DMS53 treated with DMSO at 0.1 percent for 48 hours (cell line): Measurements from ENCODE around the gene NUP107.

Source experiments
- DNase-seq: peaks from one replicate; lab custom pipeline; 2025; ENCODE audit not compliant: unreplicated experiment; lab: John Stamatoyannopoulos, UW

Gene NUP107

DNA sequence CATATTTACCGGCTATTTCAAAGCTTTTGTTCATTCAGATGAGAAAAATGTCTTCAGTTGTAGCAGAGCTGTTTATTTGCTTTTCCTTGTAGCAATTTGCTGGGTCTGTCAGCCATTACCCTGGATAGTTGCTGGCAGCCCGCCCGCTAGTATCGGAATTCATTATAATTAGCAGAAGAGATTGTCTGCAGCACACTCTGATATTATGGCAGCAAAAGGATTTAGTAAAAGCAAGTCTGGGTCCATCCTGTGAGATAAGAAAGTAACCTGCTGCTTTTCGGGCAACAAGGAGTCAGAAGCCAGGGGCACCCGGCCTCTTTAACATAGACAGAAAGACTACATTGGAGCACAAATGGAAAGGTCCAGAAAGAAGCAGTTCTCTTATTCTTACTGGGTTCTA is 53.1 kb downstream of the NUP107 start:
- no peak for DNase-seq

DNA sequence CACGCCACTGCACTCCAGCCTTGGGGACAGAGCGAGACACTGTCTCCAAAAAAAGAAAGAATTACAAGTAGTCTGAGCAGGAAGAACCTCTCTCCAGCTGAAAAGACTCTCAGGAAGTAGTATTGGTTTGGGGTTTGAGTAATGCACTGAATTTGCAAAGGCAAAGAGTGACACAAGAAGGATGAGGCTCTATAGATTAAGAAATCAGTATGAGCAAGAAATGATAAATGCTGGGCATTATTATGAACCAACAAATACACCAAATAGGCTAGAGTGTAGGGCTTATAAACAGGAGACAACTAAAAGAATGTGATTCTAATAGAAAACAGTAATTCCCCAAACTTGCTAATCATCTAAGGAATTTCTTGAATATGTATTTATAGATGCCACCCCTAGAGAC is 56.6 kb downstream of the NUP107 start:
- DNase-seq = no peak

DNA sequence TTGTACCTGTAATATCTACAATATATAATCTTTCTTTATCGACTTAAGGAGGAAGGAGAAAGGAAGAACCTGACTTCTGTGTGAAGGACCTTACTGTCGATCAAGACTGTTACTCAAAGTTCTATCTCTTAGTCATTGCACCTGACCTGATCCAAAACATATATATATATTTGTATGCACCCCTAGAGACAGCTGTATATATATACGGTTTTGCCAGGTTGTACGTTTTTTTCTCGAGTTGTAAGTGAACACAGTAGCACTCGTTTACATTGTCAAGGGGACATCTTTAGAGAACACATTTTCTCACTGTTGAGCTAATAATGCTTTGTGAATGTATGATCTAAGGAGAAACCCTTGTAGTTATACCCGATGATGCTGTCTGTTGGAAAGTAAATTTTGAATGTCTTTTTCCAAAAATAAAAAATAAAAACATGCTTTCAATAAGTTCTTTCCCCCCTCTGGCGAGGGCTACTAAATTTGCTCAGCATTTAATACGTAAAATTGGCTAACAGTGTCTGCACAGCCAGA is 58.7 kb downstream of the NUP107 start:
- peak; percentile 35 for DNase-seq

DNA sequence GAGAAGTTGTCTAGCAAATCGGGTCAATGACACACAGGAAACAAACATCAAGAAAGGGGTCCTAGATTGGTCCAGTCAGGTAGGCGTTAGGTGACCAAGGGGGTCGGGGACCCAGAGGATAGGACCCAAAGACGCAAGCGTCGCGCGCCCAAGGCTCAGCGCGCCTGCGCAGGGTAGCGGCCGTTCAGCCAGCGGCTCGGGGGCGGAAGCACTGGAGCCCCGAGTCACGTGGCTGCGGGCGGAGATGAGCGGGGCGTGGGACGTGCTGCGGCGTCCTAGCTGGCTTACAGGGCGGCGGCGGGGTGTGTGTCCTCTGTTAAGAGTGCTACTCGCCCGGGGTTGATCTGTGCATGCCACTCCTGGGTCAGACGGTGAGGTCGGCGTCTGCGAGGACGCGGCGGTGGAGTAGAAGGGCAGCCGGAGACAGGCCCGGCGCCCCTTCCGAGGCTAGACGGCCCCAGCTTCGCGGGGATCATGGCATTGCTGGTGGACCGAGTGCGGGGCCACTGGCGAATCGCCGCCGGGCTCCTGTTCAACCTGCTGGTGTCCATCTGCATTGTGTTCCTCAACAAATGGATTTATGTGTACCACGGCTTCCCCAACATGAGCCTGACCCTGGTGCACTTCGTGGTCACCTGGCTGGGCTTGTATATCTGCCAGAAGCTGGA is 59.3 kb downstream of the NUP107 start, which contains the start of gene SLC35E3:
SLC35E3 (plus strand) TSS at position 273 of the 668 bp plus-strand sequence; CDS start at position 475, 202 bp downstream.
- DNase-seq = peak; percentile 96

DNA sequence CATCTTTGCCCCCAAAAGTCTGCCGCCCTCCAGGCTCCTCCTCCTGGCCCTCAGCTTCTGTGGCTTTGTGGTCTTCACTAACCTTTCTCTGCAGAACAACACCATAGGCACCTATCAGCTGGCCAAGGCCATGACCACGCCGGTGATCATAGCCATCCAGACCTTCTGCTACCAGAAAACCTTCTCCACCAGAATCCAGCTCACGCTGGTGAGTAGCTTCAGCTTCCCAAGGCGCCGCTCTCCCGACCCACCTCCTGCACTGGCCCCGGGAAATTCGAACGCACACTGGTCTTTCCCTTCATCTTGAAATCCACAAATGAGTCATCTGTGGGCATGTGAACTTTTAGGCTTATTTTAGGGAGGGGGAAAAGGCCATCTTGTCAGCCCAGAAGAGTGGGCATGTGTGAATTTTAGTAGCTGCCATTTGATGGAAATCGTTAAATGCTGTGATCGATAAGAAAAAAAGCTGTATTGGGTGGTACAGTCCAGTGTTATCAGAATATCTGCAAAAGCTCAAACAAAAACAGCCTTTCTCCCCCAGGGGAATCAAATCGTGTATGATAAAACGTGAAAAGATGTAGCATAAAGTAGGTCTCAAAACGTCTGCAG is 59.9 kb downstream of the NUP107 start:
- peak; percentile 27 for DNase-seq

DNA sequence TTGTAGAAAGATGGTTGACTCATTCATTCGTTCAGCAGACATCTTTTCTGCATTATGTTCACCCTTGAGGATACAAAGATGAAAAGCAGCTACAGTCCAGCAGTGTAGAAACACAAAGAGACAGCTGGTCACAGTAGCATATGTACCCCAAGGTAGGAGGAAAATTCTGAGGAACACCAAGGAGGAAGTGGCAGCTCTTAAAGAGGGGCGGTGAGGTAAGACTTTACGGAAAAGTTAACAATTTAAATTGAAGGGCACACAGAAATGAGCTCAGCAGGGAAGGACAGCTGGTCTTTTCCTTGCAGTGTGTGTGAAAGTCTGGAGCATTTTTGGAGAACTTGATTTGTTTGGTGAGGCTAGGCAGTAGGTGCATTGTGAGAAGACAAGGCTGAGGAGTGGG is 62.7 kb downstream of the NUP107 start:
- DNase-seq = no peak

DNA sequence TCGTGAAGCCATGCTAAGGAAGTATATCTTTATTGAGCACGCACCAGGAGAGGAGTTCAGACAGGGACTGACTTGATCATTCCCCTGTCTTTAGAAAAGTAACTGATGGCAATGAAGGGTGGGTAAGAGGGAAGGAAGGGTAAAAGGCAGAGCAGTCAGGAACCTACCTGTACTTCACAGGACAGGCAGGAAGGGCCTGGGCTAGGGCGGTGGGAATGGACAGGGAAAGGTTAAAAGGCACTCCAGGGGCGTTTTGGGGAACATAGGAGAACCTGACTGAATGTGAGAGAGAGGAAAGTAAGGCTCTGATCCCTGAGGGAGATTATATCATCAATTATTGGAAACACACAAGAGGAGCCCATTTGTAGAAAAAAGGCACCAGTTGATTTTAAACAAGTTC is 63.1 kb downstream of the NUP107 start:
- DNase-seq = no peak

DNA sequence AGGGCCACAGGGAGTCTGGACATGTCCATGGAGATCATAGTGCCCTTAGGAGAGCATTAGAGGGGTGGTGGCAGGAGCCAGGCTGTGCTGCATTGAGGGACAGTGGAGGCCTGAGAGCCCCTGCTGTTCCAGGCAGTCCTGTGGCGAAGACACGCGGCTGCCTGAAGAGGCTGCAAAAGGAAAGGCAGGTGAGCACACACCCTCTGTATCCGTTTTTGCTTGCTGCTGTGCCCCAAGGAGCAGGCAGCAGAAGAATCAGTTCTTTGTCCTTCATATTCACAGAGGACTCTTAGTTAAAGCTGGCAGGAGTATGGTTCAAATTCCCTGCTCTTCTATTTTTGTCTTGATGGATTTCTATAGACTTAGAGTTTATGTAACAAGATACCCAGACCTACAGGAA is 63.7 kb downstream of the NUP107 start:
- no peak for DNase-seq

DNA sequence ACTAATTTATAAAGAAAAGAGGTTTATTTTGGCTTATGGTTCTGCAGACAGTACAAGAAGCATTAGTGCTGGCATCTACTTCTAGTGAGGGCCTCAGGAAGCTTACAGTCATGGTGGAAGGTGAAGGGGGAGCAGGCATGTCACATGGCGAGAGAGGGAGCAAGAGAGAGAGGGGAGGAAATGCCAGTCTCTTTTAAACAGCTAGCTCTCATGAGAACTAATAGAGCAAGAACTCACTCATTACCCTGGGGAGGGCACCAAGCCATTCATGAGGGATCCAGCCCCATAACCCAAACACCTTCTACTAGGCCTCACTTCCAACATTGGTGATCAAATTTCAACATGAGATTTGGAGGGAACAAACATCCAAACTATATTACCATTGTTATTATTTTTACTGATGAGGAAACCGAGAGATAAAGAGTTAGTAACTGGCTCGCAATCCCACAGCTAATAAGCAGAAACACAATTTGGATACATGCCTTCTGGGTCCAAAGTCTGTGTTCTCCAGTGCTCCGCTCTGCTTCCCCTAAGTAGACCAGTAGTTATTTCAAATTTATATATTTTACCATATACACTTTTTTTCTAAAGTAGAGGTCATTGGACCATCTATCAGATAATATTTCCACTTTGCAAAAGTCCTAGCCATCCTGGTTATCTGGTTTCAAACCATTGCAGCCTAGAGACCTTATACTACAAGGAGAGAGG is 68.9 kb downstream of the NUP107 start:
- DNase-seq = no peak

DNA sequence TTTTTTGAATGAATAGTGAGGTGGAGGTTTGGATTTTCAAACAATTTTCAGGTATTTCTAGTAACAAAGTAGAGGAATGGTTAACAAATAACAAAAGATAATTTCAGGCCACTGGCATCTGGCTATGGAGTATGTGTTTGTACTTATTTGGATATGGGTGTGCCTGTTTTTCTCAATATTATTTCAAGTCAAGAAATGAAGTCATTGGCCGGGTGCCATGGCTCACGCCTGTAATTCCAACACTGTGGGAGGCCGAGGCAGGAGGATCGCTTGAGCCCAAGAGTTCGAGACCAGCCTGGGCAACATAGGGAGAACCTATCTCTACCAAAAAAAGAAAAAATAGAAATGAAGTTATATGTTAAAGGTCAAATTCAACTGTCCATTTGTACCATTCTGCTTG is 73.1 kb downstream of the NUP107 start:
- no peak for DNase-seq

DNA sequence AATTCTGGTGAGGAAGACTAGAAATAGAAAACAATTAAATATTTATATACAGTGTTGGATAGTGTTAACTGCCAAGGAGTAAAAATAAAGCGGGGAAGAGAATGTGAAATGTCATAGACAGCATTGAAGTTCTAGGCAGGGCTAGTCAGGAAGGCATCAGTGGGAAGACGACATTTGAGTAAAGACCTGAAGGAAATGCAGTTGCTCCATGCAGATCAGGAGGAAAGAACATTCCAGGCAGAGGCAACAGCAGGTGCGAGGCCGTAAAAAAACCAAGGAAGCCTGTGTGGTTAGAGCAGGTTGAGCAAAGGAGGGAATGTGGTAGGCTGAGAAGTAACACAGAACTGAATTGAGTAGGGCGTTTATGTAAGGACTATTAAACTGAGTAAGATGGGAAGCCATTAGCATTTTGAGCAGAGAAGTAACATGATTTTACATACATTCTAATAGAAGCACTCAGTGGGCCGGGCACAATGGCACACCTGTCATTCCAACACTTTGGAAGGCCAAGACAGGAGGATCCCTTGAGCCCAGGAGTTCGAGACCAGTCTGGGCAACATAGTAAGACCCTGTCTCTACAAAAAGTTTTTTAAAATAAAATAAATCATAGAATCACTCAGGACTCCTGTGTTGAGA is 74.1 kb downstream of the NUP107 start:
- no peak for DNase-seq

DNA sequence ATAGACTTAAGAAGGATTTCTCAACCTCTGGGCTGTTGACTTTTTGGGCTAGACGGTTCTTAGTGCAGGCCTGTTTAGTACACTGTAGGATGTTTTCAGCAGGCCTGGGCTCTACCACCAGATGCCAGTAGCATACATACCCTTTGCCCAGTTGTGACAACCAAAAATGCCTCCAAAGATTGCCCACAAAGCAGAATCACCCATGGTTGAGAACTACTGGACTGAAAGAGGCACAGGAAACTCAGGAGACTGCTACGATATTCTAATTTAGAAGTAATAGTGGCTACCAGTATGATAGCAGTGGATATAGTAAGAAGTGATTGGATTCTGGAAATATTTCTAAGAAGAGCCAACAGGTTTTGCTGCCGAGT is 74.6 kb downstream of the NUP107 start:
- no peak for DNase-seq

DNA sequence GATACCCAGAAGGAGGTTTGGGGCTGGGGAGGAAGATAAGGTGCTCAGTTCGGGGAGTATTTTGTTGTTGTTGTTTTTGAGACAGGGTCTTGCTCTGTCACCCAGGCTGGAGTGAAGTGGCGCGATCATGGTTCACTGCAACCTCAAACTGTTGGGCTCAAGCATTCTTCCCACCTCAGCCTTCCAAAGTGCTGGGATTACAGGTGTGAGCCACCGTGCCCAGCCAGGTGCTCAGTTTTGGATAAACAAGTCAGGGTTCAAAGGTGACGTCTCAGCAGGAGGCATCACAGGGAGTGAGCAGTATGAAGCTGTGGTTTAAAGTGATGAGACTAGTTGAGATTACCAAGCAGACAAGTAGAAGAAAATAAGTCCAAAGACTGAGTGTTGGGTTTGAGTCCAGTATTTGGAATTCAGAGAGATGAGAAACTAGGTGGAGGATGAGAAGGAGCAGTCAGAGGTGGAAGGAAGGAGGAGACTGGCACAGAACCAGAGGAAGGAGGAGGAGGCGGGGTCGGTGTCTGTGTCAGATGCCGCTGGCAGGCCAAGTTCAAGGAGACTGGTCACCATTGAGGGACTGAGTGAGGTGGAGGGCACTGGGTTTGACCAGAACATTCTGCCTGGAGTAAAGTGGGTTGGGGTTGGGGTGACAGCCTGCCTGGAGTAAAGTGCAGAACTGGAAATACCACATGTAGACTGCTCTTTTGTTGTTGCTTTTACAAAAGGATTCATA is 75.3 kb downstream of the NUP107 start:
- DNase-seq = no peak

DNA sequence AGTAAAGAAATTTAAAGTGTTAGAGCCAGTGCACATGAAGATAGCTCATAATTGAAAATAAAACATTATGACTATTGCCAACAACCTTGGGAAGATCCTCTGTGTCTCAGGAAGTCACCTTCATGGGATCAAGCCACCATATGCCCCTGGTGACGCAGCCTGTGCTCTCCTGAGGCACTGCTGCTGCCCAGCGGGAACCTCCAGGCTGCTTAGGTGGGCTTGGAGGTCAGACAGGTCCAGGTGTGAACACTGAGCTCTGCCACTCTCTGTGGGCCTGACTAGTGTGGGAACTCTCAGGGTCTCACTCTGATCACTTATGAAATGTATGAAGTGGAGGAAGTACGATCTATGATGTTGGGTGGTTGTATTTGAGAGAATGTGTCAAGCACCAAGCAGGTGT is 75.9 kb downstream of the NUP107 start:
- no peak for DNase-seq

DNA sequence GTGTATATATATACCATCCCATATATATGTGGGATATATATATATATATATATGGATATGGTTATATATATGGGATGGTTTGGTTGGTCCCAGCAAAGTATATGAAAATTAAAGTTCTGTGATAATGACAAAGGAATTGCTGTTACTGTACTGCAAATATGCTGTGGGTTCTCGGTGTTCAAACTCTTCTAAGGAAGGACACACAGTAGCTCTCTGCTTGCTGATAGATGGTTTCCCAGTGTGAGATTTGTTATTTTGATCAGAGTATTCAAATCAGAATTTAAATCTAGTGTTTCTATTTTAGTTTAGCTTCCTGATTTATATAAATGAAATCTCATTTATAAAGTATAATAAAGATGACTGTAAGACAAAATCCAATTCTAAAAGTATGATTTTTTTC is 78.9 kb downstream of the NUP107 start:
- DNase-seq = no peak

DNA sequence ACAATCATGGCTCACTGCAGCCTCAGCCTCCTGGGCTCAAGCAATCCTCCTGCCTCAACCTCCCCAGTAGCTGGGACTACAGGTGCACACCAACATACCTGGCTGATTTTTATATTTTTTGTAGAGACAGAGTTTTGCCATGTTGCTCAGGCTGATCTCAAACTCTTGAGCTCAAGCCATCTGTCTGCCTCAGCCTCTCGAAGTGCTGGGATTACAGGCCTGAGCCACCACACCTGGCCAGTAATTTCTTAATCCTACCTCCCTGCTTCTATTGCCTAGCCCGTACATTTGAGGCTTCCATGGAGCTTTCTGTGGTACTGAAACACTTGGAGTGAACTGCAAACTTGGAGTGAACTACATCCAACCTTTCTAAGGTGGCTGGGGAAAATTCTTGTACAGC is 79.9 kb downstream of the NUP107 start:
- DNase-seq = no peak

DNA sequence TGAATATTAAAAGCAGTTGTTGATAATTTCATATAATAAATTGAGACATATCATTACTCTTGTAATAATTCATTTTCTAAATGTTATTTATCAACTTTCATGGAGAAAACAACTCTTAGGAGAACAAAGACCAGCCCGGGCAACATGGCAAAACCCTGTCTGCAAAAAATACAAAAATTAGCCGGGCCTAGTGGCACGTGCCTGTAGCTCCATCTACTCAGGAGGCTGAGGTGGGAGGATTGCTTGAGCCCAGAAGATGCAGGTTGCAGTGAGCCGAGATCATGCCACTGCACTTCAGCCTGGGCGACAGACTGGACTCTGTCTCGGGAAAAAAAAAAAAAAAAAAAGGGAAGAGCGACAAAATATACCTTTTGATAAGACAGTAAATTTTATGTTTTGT is 80.4 kb downstream of the NUP107 start:
- no peak for DNase-seq

DNA sequence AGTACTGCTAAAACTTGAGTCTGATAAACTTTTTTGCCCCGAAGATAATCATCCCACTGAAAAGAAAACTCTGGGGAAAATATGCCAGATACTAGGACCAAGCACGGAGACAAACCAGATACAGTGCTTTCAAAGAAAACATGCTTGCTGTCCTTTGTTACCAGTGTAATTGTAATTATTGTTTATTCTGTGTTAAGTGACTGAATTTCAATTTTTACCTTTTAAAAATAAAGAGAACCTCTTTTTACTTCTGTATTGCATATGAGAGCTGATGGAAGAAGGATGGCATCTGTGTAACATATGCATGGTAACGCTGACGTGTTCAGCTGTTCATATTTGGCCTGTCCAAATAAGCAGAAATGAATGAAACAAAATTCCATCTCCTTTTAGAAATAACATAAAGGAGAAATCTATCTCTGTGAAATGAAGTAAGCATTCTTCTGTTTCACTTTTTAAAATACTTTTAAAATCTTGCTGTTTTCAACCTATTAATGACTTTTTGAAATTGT is 81.7 kb downstream of the NUP107 start:
- no peak for DNase-seq

DNA sequence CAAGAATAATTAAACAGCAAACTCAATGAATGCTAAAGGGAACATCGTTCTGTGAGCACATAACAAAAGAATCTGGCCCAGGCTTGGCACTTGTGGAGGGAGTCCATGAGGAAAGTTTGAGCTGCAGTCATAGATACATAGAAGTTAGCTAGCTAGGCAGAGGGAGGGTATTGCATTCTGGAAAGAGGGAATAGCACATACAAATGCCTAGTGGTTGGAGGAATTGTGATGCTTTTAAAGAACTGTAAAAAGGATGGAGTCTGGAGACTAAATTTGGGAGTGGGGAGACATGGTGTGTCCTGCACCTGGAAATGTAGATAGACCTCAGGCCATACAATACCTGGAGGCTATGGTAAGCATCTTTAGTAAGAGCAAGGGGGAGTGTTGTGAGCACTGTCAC is 83.2 kb downstream of the NUP107 start:
- no peak for DNase-seq

DNA sequence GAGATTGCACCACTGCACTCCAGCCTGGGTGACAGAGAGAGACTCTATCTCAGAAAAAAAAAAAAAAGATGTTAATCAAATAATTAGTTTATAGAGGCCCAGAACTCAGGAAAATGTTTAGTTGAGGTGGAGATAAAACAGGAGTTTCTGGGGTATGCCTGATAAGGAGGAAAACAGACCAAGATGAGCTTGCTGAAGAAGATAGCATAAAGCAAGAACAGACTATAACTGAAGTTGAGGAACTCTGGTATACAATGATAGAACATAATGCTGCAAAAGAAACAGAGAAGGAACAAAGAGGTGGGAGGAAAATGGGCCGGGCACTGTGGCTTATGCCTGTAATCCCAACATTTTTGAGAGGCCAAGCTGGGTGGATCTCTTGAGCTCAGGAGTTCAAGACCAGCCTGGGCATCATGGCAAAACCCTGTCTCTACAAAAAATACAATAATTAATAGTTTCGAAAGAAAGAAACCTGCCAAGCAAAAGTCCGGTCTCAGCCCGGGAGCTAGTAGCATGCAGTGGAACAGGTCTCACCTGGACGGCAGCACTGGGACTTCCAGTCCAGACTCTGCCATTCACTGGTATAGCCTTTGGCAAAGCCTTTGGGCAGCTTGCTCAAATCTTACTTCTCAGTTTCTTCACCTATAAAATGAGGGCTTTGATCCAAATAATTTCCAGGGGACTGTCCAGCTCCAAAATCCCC is 84.6 kb downstream of the NUP107 start:
- no peak for DNase-seq
